Mammary epithelial cell (primary cell): ENCODE results near the gene DEPDC1.

ENCODE experiments used
- EZH2 ChIP-seq: IDR thresholded peaks from 2 replicates; pipeline ENCODE4 v1.6.1; 2012; ENCODE audit warnings: low read length, inconsistent platforms, borderline replicate concordance
- TF ChIP-seq, protein P1 (sequence below), 2 donors: IDR thresholded peaks in 1 of 2; conservative IDR thresholded peaks in 1 of 2; 2 replicates each; pipeline ENCODE4 v1.5.1; 2011 to 2012; ENCODE audit warnings: inconsistent platforms in 2 of 2, low read length in 2 of 2, mild to moderate bottlenecking in 2 of 2, control low read depth in 1 of 2, low read depth in 1 of 2; ENCODE audit not compliant: insufficient read depth in 1 of 2; ENCODE audit errors: extremely low read depth in 1 of 2

DNA sequence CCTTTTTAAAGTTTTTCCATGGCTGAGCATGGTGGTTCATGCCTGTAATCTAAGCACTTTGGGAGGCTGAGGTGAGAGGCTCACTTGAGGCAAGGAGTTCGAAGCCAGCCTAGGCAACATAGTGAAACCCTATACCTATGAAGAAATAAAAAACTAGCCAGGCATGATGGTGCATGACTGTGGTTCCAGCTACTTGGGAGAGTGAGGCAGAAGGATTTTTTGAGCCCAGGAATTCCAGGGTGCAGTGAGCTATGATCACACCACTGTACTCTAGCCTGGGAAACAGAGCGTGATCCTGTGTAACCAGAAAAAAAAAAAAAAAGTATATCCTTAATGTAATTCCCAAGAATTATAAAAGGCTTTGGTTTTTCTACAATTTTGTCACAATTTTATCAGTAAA is 17.4 kb downstream of the DEPDC1 start:
- TF ChIP-seq, protein P1, sequence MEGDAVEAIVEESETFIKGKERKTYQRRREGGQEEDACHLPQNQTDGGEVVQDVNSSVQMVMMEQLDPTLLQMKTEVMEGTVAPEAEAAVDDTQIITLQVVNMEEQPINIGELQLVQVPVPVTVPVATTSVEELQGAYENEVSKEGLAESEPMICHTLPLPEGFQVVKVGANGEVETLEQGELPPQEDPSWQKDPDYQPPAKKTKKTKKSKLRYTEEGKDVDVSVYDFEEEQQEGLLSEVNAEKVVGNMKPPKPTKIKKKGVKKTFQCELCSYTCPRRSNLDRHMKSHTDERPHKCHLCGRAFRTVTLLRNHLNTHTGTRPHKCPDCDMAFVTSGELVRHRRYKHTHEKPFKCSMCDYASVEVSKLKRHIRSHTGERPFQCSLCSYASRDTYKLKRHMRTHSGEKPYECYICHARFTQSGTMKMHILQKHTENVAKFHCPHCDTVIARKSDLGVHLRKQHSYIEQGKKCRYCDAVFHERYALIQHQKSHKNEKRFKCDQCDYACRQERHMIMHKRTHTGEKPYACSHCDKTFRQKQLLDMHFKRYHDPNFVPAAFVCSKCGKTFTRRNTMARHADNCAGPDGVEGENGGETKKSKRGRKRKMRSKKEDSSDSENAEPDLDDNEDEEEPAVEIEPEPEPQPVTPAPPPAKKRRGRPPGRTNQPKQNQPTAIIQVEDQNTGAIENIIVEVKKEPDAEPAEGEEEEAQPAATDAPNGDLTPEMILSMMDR (conservative IDR thresholded peaks at IDR 0.05 in 1 of 2, IDR thresholded peaks at IDR 0.05 in 1 of 2; ENCODE audit: extremely low read depth in 1 of 2, insufficient read depth in 1 of 2, low read depth in 1 of 2, low read length in 2 of 2): no peak
- no peak for TF ChIP-seq EZH2
